HG03066 (cell line): ENCODE results near the gene MAD1L1.
"Not testable (repeated sequence)": the region's sequence is repeated elsewhere in the genome, so short reads cannot be mapped to it uniquely, and the experiment has no call there.

Source experiments
- ATAC-seq: cut with Tn5 transposase; IDR thresholded peaks from one replicate; pipeline ENCODE4 v1.9.1; 2021; ENCODE audit warnings: low read depth; ENCODE audit not compliant: unreplicated experiment

MAD1L1 gene

GRCh38 chr7:1981878-1982230, 250.9 kb downstream of the MAD1L1 start:
- no peak for ATAC-seq

GRCh38 chr7:1981201-1981877, 251.4 kb downstream of the MAD1L1 start:
- no peak for ATAC-seq

- no peak for ATAC-seq
Measured at GRCh38 chr7:1979591-1980560, 252.9 kb downstream of the MAD1L1 start.

GRCh38 chr7:1978656-1979590, 253.8 kb downstream of the MAD1L1 start:
- no peak for ATAC-seq

GRCh38 chr7:1977876-1978441, 254.8 kb downstream of the MAD1L1 start:
- ATAC-seq = no peak

GRCh38 chr7:1977059-1977875, 255.5 kb downstream of the MAD1L1 start:
- no peak for ATAC-seq

- ATAC-seq = not testable (repeated sequence)
Measured at GRCh38 chr7:1976521-1976920, 256.2 kb downstream of the MAD1L1 start.

GRCh38 chr7:1975581-1975980, 257.2 kb downstream of the MAD1L1 start:
- ATAC-seq = no peak

- ATAC-seq = no peak
Measured at GRCh38 chr7:1975179-1975578, 257.6 kb downstream of the MAD1L1 start.

- no peak for ATAC-seq
Measured at GRCh38 chr7:1974290-1975101, 258.2 kb downstream of the MAD1L1 start.

- ATAC-seq = no peak
Measured at GRCh38 chr7:1973321-1974251, 259.2 kb downstream of the MAD1L1 start.

GRCh38 chr7:1972744-1973143, 260.0 kb downstream of the MAD1L1 start:
- ATAC-seq = no peak

GRCh38 chr7:1971946-1972654, 260.6 kb downstream of the MAD1L1 start:
- ATAC-seq = no peak

GRCh38 chr7:1970895-1971294, 261.9 kb downstream of the MAD1L1 start:
- no peak for ATAC-seq

- ATAC-seq = not testable (repeated sequence)
Measured at GRCh38 chr7:1970285-1970660, 262.5 kb downstream of the MAD1L1 start.

GRCh38 chr7:1969459-1970284, 263.1 kb downstream of the MAD1L1 start:
- ATAC-seq = no peak
